ENCODE measurements around the gene PKNOX2. TPM values are rescaled to one million over a fixed set of nuclear protein-coding genes. Genes with fewer than 3 reads are reported as not detected.

The PKNOX2 gene
- total RNA-seq, 5 donors from 2014 or later (not counting 1 experiment from before 2014, with no cell fraction given) = 0.55 TPM; not detected in 4

DNA sequence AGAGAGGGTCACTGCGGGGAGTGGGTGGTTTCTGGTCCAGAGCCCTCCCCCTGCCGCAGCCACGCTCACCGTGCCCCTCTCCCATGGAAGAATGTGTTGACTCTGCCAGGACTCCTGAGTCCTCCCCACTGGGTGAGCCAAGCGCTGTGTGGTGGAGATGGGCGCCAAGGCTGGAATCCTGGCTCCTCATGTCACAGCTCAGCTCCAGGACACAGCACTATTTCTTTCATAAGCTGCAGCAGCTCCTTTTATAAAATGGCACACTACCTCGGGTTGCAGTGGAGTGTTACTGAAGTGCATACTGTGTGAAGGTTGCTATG lies 247.6 kb downstream of the PKNOX2 start:
- no peak overlapping the region for H3K4me3 ChIP-seq (ENCODE audit: control insufficient read depth in 1 of 2, extremely low read depth in 1 of 2, low read length in 1 of 2)
- H3K36me3 Mint-ChIP-seq = no peaks in the 10 kb centered on the region
- H3K27me3 ChIP-seq (replicated peaks in 1 of 2; ENCODE audit: control insufficient read depth in 2 of 2, extremely low read depth in 1 of 2, insufficient read depth in 2 of 2, low read length in 1 of 2) = peaks cover 0 to 39% of the 10 kb centered on the region in 2 experiments
- H3K4me3 Mint-ChIP-seq = no peak overlapping the region
- ATAC-seq (replicated peaks in 1 of 4) = no peak
- no peaks in the 10 kb centered on the region for H3K9me3 ChIP-seq
- 90% methylated on average over 4 of the region's 7 CpGs for WGBS (ENCODE audit: insufficient coverage)
- peaks cover 18 to 26% of the 10 kb centered on the region in 2 donors for H3K27me3 Mint-ChIP-seq
- H3K4me1 ChIP-seq (ENCODE audit: control insufficient read depth in 1 of 2, extremely low read depth in 1 of 2, insufficient read depth in 2 of 2, low read length in 2 of 2) = no peaks in the 10 kb centered on the region
- POLR2A ChIA-PET = no interaction called here
- no peak overlapping the region for H3K27ac Mint-ChIP-seq
- CTCF ChIA-PET = interaction anchor here in 1 of 2 donors (0.6 kb wide), 1 partner anchor 42 kb away, joined by 4 read pairs; no protein-coding TSS in a partner anchor
- H3K9me3 Mint-ChIP-seq = no peaks in the 10 kb centered on the region
- DNase-seq = no peak
- H3K36me3 ChIP-seq (ENCODE audit: control insufficient read depth in 2 of 2, extremely low read depth in 1 of 2, insufficient read depth in 1 of 2, low read length in 1 of 2) = no peaks in the 10 kb centered on the region
- no peak overlapping the region for H3K27ac ChIP-seq (ENCODE audit: low read length)
- H3K4me1 Mint-ChIP-seq = no peaks in the 10 kb centered on the region

DNA sequence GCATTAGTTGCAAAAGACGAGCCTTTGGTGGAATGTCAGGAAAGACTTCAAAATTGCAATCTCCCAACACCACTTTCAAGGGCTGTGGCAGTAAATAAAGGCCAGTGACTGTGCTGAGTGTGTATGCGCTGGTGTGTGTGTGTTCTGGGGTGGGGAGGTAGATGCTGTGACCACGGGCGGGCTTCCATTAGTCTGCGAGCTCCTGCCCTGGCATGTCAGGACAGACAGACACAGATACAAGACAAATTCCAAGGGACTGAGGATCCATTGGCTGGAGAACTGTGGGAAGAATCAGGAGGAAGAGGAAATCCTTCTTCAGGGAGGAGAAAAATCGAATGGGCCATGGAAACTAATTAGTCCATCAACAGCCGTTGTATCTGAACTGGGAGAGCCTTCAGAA lies 248.0 kb downstream of the PKNOX2 start:
- ChIA-PET POLR2A (no interaction called here), CTCF (interaction anchor here in 1 of 2 donors (1.0 kb wide), 1 partner anchor 9 kb away, joined by 3 read pairs; no protein-coding TSS in a partner anchor)
- no peaks in the 10 kb centered on the region for H3K9me3 ChIP-seq
- DNase-seq = no peak
- Mint-ChIP-seq H3K4me3 (no peak overlapping the region), H3K4me1 (no peaks in the 10 kb centered on the region), H3K9me3 (no peaks in the 10 kb centered on the region), H3K36me3 (no peaks in the 10 kb centered on the region), H3K27ac (no peak overlapping the region), H3K27me3 (peaks cover 18 to 26% of the 10 kb centered on the region in 2 donors)
- ATAC-seq (replicated peaks in 1 of 4) = no peak
- WGBS (ENCODE audit: insufficient coverage) = 61% methylated on average over 5 of the region's 7 CpGs
- H3K4me3 ChIP-seq (ENCODE audit: control insufficient read depth in 1 of 2, extremely low read depth in 1 of 2, low read length in 1 of 2) = no peak overlapping the region
- no peaks in the 10 kb centered on the region for H3K36me3 ChIP-seq (ENCODE audit: control insufficient read depth in 2 of 2, extremely low read depth in 1 of 2, insufficient read depth in 1 of 2, low read length in 1 of 2)
- H3K27ac ChIP-seq (ENCODE audit: low read length) = no peak overlapping the region
- H3K4me1 ChIP-seq (ENCODE audit: control insufficient read depth in 1 of 2, extremely low read depth in 1 of 2, insufficient read depth in 2 of 2, low read length in 2 of 2) = no peaks in the 10 kb centered on the region
- H3K27me3 ChIP-seq (replicated peaks in 1 of 2; ENCODE audit: control insufficient read depth in 2 of 2, extremely low read depth in 1 of 2, insufficient read depth in 2 of 2, low read length in 1 of 2) = peaks cover 0 to 39% of the 10 kb centered on the region in 2 experiments

DNA sequence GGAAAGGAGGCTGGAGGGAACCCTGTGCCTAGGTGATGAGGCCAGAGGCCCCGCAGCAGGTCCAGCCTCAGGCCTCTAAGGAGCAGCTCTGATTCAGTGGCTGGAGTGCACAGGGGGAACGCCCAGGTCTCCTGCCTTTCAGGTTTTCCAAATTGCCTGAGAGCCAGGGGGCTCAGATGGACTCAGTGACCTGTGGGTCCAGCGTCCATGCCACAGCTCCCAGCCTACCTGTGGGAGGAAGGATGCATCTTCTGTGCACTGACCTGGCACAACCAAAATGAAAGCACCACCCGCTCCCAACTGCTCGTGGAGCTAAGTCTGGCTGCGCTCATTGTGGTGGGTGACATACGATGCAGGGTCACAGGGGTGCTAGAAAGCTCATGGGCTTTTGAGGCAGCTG lies 248.7 kb downstream of the PKNOX2 start:
- POLR2A ChIA-PET = interaction anchor here in 1 of 2 donors (0.5 kb wide), 2 partner anchors 417 to 497 kb away, joined by 4 to 5 read pairs; no protein-coding TSS in a partner anchor
- Mint-ChIP-seq H3K27ac (no peak overlapping the region), H3K4me3 (no peak overlapping the region), H3K27me3 (peaks cover 18 to 19% of the 10 kb centered on the region in 2 donors), H3K9me3 (no peaks in the 10 kb centered on the region), H3K36me3 (no peaks in the 10 kb centered on the region), H3K4me1 (no peaks in the 10 kb centered on the region)
- H3K27ac ChIP-seq (ENCODE audit: low read length) = no peak overlapping the region
- H3K27me3 ChIP-seq (replicated peaks in 1 of 2; ENCODE audit: control insufficient read depth in 2 of 2, extremely low read depth in 1 of 2, insufficient read depth in 2 of 2, low read length in 1 of 2) = peaks cover 0 to 35% of the 10 kb centered on the region in 2 experiments
- 61% methylated on average over 7 of the region's 7 CpGs for WGBS (ENCODE audit: insufficient coverage)
- H3K9me3 ChIP-seq = no peaks in the 10 kb centered on the region
- no peak overlapping the region for H3K4me3 ChIP-seq (ENCODE audit: control insufficient read depth in 1 of 2, extremely low read depth in 1 of 2, low read length in 1 of 2)
- no peaks in the 10 kb centered on the region for H3K36me3 ChIP-seq (ENCODE audit: control insufficient read depth in 2 of 2, extremely low read depth in 1 of 2, insufficient read depth in 1 of 2, low read length in 1 of 2)
- no peaks in the 10 kb centered on the region for H3K4me1 ChIP-seq (ENCODE audit: control insufficient read depth in 1 of 2, extremely low read depth in 1 of 2, insufficient read depth in 2 of 2, low read length in 2 of 2)
- ATAC-seq (replicated peaks in 1 of 4) (no peak), DNase-seq (no peak)
- CTCF ChIA-PET = interaction anchor here in 1 of 2 donors (1.0 kb wide), 1 partner anchor 10 kb away, joined by 3 read pairs; no protein-coding TSS in a partner anchor

DNA sequence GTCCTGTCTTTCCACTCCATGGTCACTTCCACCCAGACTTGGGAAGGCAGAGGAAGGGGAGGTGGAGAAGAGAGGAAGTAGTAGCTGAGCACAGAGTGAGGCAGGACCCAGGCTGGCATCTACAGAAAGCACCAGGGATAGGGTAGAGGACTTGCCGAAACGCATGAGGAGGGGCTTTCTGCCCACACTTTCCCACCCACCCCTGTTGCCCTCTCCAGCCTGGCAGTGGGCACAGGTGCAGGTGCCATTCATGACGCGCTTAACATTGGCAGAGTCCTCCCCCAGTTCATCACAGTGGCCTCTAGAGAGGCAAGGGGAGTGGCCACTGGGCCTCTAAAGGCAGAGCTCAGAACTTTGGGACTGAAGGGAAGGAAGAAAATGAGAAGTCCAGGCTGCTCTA lies 249.6 kb downstream of the PKNOX2 start:
- Mint-ChIP-seq H3K4me1 (no peaks in the 10 kb centered on the region), H3K27me3 (peaks cover 18 to 21% of the 10 kb centered on the region in 2 donors), H3K9me3 (no peaks in the 10 kb centered on the region), H3K4me3 (no peak overlapping the region), H3K27ac (no peak overlapping the region), H3K36me3 (no peaks in the 10 kb centered on the region)
- H3K4me3 ChIP-seq (ENCODE audit: control insufficient read depth in 1 of 2, extremely low read depth in 1 of 2, low read length in 1 of 2) = no peak overlapping the region
- no peaks in the 10 kb centered on the region for H3K36me3 ChIP-seq (ENCODE audit: control insufficient read depth in 2 of 2, extremely low read depth in 1 of 2, insufficient read depth in 1 of 2, low read length in 1 of 2)
- WGBS (ENCODE audit: insufficient coverage) = 92% methylated on average over 2 of the region's 4 CpGs
- H3K9me3 ChIP-seq = no peaks in the 10 kb centered on the region
- H3K27ac ChIP-seq (ENCODE audit: low read length) = no peak overlapping the region
- H3K4me1 ChIP-seq (ENCODE audit: control insufficient read depth in 1 of 2, extremely low read depth in 1 of 2, insufficient read depth in 2 of 2, low read length in 2 of 2) = no peaks in the 10 kb centered on the region
- ChIA-PET POLR2A (no interaction called here), CTCF (no interaction called here)
- no peak for DNase-seq
- no peak for ATAC-seq (replicated peaks in 1 of 4)
- peaks cover 0 to 29% of the 10 kb centered on the region in 2 experiments for H3K27me3 ChIP-seq (replicated peaks in 1 of 2; ENCODE audit: control insufficient read depth in 2 of 2, extremely low read depth in 1 of 2, insufficient read depth in 2 of 2, low read length in 1 of 2)

DNA sequence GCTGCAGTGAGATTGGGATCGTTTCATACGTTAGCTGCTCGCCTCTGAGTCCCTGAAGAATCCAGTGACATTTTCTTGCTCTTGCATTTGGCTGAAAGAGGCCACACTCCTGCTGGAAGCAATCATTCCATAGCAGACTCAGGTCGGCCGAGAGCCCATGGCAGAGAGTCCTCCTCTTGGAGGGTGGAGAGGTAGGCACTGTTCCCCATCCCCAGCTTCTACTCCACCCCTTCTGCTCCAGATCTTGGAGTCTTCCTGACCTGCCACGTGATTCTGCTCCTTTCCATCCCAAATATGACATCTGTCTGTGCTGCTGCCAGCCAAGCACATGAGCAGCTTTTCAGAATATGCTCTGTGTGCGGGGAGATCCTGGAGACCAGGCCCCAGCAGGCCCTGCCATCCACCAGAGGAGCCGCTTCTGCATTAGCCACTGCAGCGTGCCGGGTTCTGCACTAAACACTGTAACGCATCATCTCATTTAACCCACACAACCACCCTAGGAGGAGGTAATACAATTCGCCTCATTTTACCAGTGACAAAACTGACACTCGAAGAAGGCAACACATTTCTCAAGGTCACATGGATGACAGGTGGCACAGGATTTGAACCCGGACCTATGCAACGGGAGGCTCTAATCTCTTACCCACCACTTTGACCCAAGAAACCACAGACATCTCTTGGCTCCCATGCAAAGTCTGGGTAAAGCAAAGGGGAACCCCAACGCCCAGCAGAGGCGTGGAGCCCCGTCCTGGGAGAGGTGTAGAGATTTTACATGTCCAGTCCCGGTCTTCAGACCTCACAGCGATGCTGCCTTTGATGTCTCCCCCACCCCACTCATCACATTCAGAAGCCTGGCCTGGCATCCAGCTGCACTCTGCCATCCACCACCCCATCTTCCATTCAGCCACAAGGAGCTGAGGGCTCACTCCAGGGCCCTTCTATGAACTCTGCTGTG lies 252.7 kb downstream of the PKNOX2 start:
- H3K9me3 ChIP-seq = no peaks in the 10 kb centered on the region
- 82% methylated on average over 5 of the region's 20 CpGs for WGBS (ENCODE audit: insufficient coverage)
- Mint-ChIP-seq H3K36me3 (no peaks in the 10 kb centered on the region), H3K27ac (no peak overlapping the region), H3K4me1 (no peaks in the 10 kb centered on the region), H3K27me3 (peaks cover 10 to 14% of the 10 kb centered on the region in 2 donors), H3K4me3 (no peak overlapping the region), H3K9me3 (no peaks in the 10 kb centered on the region)
- no peak overlapping the region for H3K4me3 ChIP-seq (ENCODE audit: control insufficient read depth in 1 of 2, extremely low read depth in 1 of 2, low read length in 1 of 2)
- ChIA-PET POLR2A (no interaction called here), CTCF (no interaction called here)
- H3K4me1 ChIP-seq (ENCODE audit: control insufficient read depth in 1 of 2, extremely low read depth in 1 of 2, insufficient read depth in 2 of 2, low read length in 2 of 2) = no peaks in the 10 kb centered on the region
- ATAC-seq (replicated peaks in 1 of 4) (no peak), DNase-seq (no peak)
- no peaks in the 10 kb centered on the region for H3K36me3 ChIP-seq (ENCODE audit: control insufficient read depth in 2 of 2, extremely low read depth in 1 of 2, insufficient read depth in 1 of 2, low read length in 1 of 2)
- peaks cover 0 to 9% of the 10 kb centered on the region in 2 experiments for H3K27me3 ChIP-seq (replicated peaks in 1 of 2; ENCODE audit: control insufficient read depth in 2 of 2, extremely low read depth in 1 of 2, insufficient read depth in 2 of 2, low read length in 1 of 2)
- no peak overlapping the region for H3K27ac ChIP-seq (ENCODE audit: low read length)

DNA sequence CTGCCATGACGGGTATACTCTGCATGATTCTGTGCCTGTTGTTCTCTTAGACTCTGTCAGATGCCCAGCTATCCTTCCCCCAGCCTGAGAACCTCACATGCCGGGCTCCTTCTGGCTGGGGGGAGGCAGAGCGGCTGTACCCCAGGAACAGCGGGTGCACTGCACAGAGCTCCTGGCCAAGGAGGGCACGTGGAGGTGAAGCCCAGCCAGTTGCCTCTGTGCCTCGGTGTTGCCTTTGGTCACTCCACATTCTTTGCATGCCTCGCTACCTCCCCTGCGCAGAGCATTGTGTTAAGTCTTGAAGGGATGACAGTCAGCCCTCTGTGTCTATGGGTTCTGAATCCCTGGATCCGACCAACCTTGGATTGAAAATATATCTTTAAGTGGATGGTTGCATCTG lies 253.8 kb downstream of the PKNOX2 start:
- H3K27ac Mint-ChIP-seq = no peak overlapping the region
- WGBS (ENCODE audit: insufficient coverage) = 87% methylated on average over 3 of the region's 9 CpGs
- DNase-seq = no peak

More for the DNA sequence above, 253.8 kb downstream of the PKNOX2 start:
- CTCF ChIA-PET = interaction anchor here in 1 of 2 donors (0.5 kb wide), 1 partner anchor 35 kb away, joined by 11 read pairs; no protein-coding TSS in a partner anchor
- Histone ChIP-seq H3K36me3 (ENCODE audit: control insufficient read depth in 2 of 2, extremely low read depth in 1 of 2, insufficient read depth in 1 of 2, low read length in 1 of 2) (no peaks in the 10 kb centered on the region), H3K27me3 (replicated peaks in 1 of 2; ENCODE audit: control insufficient read depth in 2 of 2, extremely low read depth in 1 of 2, insufficient read depth in 2 of 2, low read length in 1 of 2) (peaks cover 0 to 9% of the 10 kb centered on the region in 2 experiments), H3K9me3 (no peaks in the 10 kb centered on the region), H3K4me3 (ENCODE audit: control insufficient read depth in 1 of 2, extremely low read depth in 1 of 2, low read length in 1 of 2) (no peak overlapping the region), H3K4me1 (ENCODE audit: control insufficient read depth in 1 of 2, extremely low read depth in 1 of 2, insufficient read depth in 2 of 2, low read length in 2 of 2) (no peaks in the 10 kb centered on the region), H3K27ac (ENCODE audit: low read length) (no peak overlapping the region)
- Mint-ChIP-seq H3K36me3 (no peaks in the 10 kb centered on the region), H3K27me3 (peaks cover 4 to 11% of the 10 kb centered on the region in 2 donors), H3K4me3 (no peak overlapping the region), H3K4me1 (peaks cover 0 to 2% (median 0%) of the 10 kb centered on the region in 3 donors), H3K9me3 (no peaks in the 10 kb centered on the region)
- ATAC-seq (replicated peaks in 1 of 4) = no peak
- POLR2A ChIA-PET = no interaction called here
